ENCODE measurements around the gene TCP11. TPM values are rescaled to one million over a fixed set of nuclear protein-coding genes. Genes with fewer than 3 reads are reported as not detected.

TCP11 gene
- total RNA-seq, 1 donor from 2014 or later, result not detected

- DNase-seq (ENCODE audit: extremely low spot score, unreplicated experiment), result no peak
- Mint-ChIP-seq H3K27ac (peak overlapping the region; percentile 52), H3K27me3 (peaks cover 3% of the 10 kb centered on the region), H3K4me3 (no peak overlapping the region), H3K4me1 (ENCODE audit: unreplicated experiment) (peaks cover 38% of the 10 kb centered on the region), H3K9me3 (no peaks in the 10 kb centered on the region), H3K36me3 (no peaks in the 10 kb centered on the region)
- no peak for TF ChIP-seq CTCF (conservative IDR thresholded peaks at IDR 0.05)
Measured at GRCh38 chr6:35147486-35147885, 6.3 kb upstream of the TCP11 start.

GRCh38 chr6:35147026-35147425 lies 5.9 kb upstream of the TCP11 start:
- Mint-ChIP-seq H3K27me3 (peaks cover 3% of the 10 kb centered on the region), H3K9me3 (no peaks in the 10 kb centered on the region), H3K4me3 (no peak overlapping the region), H3K4me1 (ENCODE audit: unreplicated experiment) (peaks cover 40% of the 10 kb centered on the region), H3K27ac (no peak overlapping the region), H3K36me3 (no peaks in the 10 kb centered on the region)
- TF ChIP-seq CTCF (conservative IDR thresholded peaks at IDR 0.05), result no peak
- DNase-seq (ENCODE audit: extremely low spot score, unreplicated experiment), result no peak

GRCh38 chr6:35146453-35146852 lies 5.3 kb upstream of the TCP11 start:
- peaks cover 3% of the 10 kb centered on the region for H3K27me3 Mint-ChIP-seq
- peaks cover 40% of the 10 kb centered on the region for H3K4me1 Mint-ChIP-seq (ENCODE audit: unreplicated experiment)

GRCh38 chr6:35145757-35146156 lies 4.6 kb upstream of the TCP11 start:
- no peak overlapping the region for H3K27ac Mint-ChIP-seq
- no peaks in the 10 kb centered on the region for H3K9me3 Mint-ChIP-seq
- peaks cover 40% of the 10 kb centered on the region for H3K4me1 Mint-ChIP-seq (ENCODE audit: unreplicated experiment)
- no peak for DNase-seq (ENCODE audit: extremely low spot score, unreplicated experiment)
- H3K27me3 Mint-ChIP-seq, result peaks cover 3% of the 10 kb centered on the region
- no peaks in the 10 kb centered on the region for H3K36me3 Mint-ChIP-seq
- no peak for TF ChIP-seq CTCF (conservative IDR thresholded peaks at IDR 0.05)
- no peak overlapping the region for H3K4me3 Mint-ChIP-seq

More at GRCh38 chr6:35146453-35146852, 5.3 kb upstream of the TCP11 start:
- no peak for DNase-seq (ENCODE audit: extremely low spot score, unreplicated experiment)
- TF ChIP-seq CTCF (conservative IDR thresholded peaks at IDR 0.05), result peak; percentile 69
- Mint-ChIP-seq H3K9me3 (no peaks in the 10 kb centered on the region), H3K4me3 (no peak overlapping the region), H3K27ac (no peak overlapping the region), H3K36me3 (no peaks in the 10 kb centered on the region)

- Mint-ChIP-seq H3K27ac (no peak overlapping the region), H3K4me1 (ENCODE audit: unreplicated experiment) (peaks cover 42% of the 10 kb centered on the region), H3K4me3 (no peak overlapping the region), H3K36me3 (no peaks in the 10 kb centered on the region), H3K27me3 (peaks cover 3% of the 10 kb centered on the region), H3K9me3 (no peaks in the 10 kb centered on the region)
- TF ChIP-seq CTCF (conservative IDR thresholded peaks at IDR 0.05), result no peak
- DNase-seq (ENCODE audit: extremely low spot score, unreplicated experiment), result no peak
Measured at GRCh38 chr6:35142588-35143569, 1.7 kb upstream of the TCP11 start.
